Kidney (tissue), 14 donors: ENCODE data around the gene GUK1. TPM values are rescaled to one million over a fixed set of nuclear protein-coding genes. Genes with fewer than 3 reads are reported as not detected.
A peak's percentile ranks its signal among the peaks of the same experiment; 100 is the strongest.

Experiments used
- DNase-seq, 5 donors: peaks; one replicate each; pipeline ENCODE4 v3.0.0-alpha.2; 2013 to 2020
- FAIRE-seq: peaks from 2 replicates; lab custom pipeline; 2012; peaks lifted over from hg19 to GRCh38; lab: Jason Lieb, UNC
- H3K27ac ChIP-seq, 2 donors: one replicate each; pipeline ENCODE4 v1.7.0; 2013; ENCODE audit warnings: low read depth in 2 of 2, low read length in 2 of 2, inconsistent platforms in 1 of 2
- H3K27me3 ChIP-seq: one replicate; pipeline ENCODE4 v1.7.1; 2013; ENCODE audit warnings: low read length, inconsistent platforms; ENCODE audit not compliant: control insufficient read depth, insufficient read depth
- H3K36me3 ChIP-seq, 3 donors: one replicate each; pipeline versions ENCODE4 v1.7.0 to v1.7.1; 2013; ENCODE audit warnings: low read length in 3 of 3, control low read depth in 1 of 3, inconsistent platforms in 1 of 3; ENCODE audit not compliant: insufficient read depth in 3 of 3, control insufficient read depth in 2 of 3
- H3K4me1 ChIP-seq, 3 donors: one replicate each; pipeline versions ENCODE4 v1.7.0 to v1.7.1; 2013; ENCODE audit warnings: low read length in 3 of 3, inconsistent platforms in 1 of 3, low read depth in 1 of 3; ENCODE audit not compliant: control insufficient read depth in 2 of 3, insufficient read depth in 2 of 3
- H3K4me3 ChIP-seq, 3 donors: one replicate each; pipeline versions ENCODE4 v1.7.0 to v1.8.1; 2013; ENCODE audit warnings: low read length in 3 of 3, control low read depth in 1 of 3, inconsistent platforms in 1 of 3
- H3K9ac ChIP-seq, 3 donors: one replicate each; pipeline versions ENCODE4 v1.7.0 to v1.7.1; 2013; ENCODE audit warnings: low read length in 3 of 3, control low read depth in 1 of 3, inconsistent platforms in 1 of 3
- H3K9me3 ChIP-seq, 3 donors: one replicate each; pipeline versions ENCODE4 v1.7.0 to v1.7.1; 2013; ENCODE audit warnings: low read length in 3 of 3, control low read depth in 1 of 3, inconsistent platforms in 1 of 3; ENCODE audit not compliant: control insufficient read depth in 2 of 3, insufficient read depth in 1 of 3
- intact Hi-C: fragments of 100-400 bp; cut with DNase I; formaldehyde crosslinking; loops from one replicate; pipeline ENCODE4 v1.11.1; 2022
- polyA plus RNA-seq: library from polyadenylated mRNA; stranded (reverse); fragments of 350-450 nt; fragmentation: Illumina TruSeq; extraction: RNeasy Lipid Tissue Mini Kit (QIAGEN cat#74804); gene quantifications from one replicate; pipeline ENCODE4 v1.2.3, GENCODE V29; 2014; ENCODE audit warnings: low read depth, low replicate concordance; ENCODE audit not compliant: insufficient read depth
- total RNA-seq: library from RNA; stranded (reverse); fragmentation: NEBNext Ultra II Directional; extraction: Animal tissue kit (Norgen Biotek cat#: 25700); gene quantifications from one replicate; pipeline ENCODE4 v1.2.1, GENCODE V29; 2021
- TF ChIP-seq, protein P1 (sequence below): IDR thresholded peaks from 3 replicates; pipeline ENCODE4 v1.5.1; 2012; ENCODE audit warnings: mild to moderate bottlenecking, moderate library complexity, borderline replicate concordance; ENCODE audit not compliant: insufficient read depth; ENCODE audit errors: extremely low read depth
- donor health status: control.
- donor health status: control.
- donor health status: control.
- donor health status: control.
- donor health status: control.
- donor health status: DM: yes; HTN: yes; CAD: no.
- donor health status: Normal renal cell carcinoma (clear cell type).

GUK1 gene
- total and polyA plus RNA-seq, 2 donors from 2014 or later, result 221 to 410 TPM

DNA sequence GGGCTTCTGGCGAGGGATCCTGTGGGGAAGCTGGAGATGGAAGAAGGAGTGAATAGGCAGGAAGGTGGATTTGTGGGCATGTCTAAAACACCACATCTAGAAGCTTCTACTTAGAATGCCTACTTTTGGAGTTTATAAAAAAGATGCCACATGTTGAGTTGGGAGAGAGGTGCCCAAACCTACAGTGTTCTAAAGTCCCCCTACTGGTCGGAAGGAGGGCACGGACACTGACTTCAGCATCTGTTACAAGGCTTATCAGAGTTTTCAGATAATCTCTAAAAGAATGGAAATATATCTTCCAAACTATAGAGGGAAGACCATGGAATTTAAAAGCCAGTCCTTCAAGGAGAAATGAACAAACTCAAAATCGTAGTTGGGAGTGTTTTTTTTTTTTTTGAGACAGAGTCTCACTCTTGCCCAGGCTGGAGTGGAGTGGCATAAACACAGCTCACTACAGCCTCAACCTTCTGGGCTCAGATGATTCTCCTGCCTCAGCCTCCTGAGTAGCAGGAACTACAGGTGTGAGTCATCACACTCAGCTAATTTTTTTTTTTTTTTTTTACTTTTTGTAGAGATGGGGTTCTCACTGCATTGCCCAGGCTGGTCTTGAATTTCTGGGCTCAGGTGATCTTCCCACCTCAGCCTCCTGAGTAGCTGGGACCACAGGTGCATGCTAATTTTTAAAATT is 40.3 kb downstream of the GUK1 start:
- H3K9ac ChIP-seq, result no peak overlapping the region
- no peaks in the 10 kb centered on the region for H3K9me3 ChIP-seq
- FAIRE-seq, result no peak
- TF ChIP-seq, protein P1, sequence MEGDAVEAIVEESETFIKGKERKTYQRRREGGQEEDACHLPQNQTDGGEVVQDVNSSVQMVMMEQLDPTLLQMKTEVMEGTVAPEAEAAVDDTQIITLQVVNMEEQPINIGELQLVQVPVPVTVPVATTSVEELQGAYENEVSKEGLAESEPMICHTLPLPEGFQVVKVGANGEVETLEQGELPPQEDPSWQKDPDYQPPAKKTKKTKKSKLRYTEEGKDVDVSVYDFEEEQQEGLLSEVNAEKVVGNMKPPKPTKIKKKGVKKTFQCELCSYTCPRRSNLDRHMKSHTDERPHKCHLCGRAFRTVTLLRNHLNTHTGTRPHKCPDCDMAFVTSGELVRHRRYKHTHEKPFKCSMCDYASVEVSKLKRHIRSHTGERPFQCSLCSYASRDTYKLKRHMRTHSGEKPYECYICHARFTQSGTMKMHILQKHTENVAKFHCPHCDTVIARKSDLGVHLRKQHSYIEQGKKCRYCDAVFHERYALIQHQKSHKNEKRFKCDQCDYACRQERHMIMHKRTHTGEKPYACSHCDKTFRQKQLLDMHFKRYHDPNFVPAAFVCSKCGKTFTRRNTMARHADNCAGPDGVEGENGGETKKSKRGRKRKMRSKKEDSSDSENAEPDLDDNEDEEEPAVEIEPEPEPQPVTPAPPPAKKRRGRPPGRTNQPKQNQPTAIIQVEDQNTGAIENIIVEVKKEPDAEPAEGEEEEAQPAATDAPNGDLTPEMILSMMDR, result no peak
- no peak overlapping the region for H3K27ac ChIP-seq
- no peak overlapping the region for H3K4me3 ChIP-seq
- no peak for DNase-seq
- H3K27me3 ChIP-seq, result no peaks in the 10 kb centered on the region
- H3K4me1 ChIP-seq, result peaks cover 0 to 8% (median 0%) of the 10 kb centered on the region in 3 donors
- intact Hi-C loops, result no loop called here
- H3K36me3 ChIP-seq, result no peaks in the 10 kb centered on the region

DNA sequence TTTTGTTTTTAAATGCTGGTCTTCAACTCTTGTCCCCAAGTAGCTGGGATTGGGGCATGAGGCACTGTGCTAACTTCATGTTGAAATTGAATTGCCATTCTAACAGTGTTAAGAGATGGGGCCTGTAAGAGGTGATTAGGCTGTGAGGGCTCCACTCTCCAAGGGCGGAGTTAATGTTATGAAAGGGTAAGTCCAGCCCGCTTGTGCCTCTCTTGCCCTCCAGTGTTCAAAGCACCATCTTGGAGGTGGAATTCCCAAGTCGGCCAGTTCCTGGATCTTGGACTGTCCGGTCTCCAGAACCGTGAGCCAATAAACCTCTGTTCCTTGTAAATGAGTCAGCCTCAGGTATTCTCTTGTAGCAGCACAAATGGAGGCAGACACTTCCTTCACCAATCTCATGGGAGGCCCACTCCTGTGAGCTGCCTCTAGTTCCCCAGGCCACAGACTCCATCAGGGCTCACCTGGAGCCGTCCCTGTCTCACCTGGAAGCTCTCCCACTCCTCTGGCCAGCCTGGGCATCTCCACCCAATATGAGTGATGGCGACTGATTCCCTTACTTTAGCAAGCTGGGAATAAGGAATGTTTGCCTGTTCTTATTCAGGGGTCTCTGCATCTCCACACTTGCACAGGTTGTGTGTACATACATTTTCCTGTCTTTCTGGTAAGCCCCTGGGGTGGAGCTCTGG is 41.0 kb downstream of the GUK1 start:
- peak in 2 of 5 donors; percentile 22 to 39 for DNase-seq
- H3K36me3 ChIP-seq, result no peaks in the 10 kb centered on the region
- no peak for FAIRE-seq
- TF ChIP-seq, protein P1, result no peak
- H3K4me1 ChIP-seq, result peaks cover 0 to 8% (median 0%) of the 10 kb centered on the region in 3 donors
- no peak overlapping the region for H3K4me3 ChIP-seq
- H3K9me3 ChIP-seq, result no peaks in the 10 kb centered on the region
- no peaks in the 10 kb centered on the region for H3K27me3 ChIP-seq
- H3K9ac ChIP-seq, result no peak overlapping the region
- H3K27ac ChIP-seq, result no peak overlapping the region
- intact Hi-C loops, result no loop called here

DNA sequence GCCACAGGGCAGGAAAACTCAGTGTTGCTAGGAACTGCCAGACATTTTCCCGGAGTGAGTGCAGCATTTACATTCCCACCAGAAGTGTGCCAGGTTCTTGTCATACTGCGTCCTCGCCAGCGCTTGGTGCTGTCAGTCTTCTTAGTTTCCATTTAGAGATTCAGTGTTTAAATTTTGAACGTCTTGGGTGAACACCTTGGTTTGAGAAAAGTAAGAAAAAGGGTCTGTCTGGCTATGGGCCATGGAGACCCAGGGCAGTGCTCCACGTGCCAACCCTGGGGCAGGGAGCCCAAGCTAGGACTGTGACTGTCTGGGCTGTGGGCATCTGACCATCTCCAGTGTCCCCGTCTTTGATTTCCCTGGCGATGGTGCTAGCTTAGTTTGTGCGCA is 41.6 kb downstream of the GUK1 start:
- DNase-seq (peak in 2 of 5 donors; percentile 9 to 22), FAIRE-seq (no peak)
- Histone ChIP-seq H3K4me3 (no peak overlapping the region), H3K9me3 (no peaks in the 10 kb centered on the region), H3K4me1 (peaks cover 0 to 8% (median 0%) of the 10 kb centered on the region in 3 donors), H3K36me3 (no peaks in the 10 kb centered on the region), H3K27ac (no peak overlapping the region), H3K27me3 (no peaks in the 10 kb centered on the region), H3K9ac (no peak overlapping the region)
- intact Hi-C loops, result no loop called here
- TF ChIP-seq, protein P1, result no peak
